ENCODE results near the gene CNTRL.

CNTRL gene

DNA sequence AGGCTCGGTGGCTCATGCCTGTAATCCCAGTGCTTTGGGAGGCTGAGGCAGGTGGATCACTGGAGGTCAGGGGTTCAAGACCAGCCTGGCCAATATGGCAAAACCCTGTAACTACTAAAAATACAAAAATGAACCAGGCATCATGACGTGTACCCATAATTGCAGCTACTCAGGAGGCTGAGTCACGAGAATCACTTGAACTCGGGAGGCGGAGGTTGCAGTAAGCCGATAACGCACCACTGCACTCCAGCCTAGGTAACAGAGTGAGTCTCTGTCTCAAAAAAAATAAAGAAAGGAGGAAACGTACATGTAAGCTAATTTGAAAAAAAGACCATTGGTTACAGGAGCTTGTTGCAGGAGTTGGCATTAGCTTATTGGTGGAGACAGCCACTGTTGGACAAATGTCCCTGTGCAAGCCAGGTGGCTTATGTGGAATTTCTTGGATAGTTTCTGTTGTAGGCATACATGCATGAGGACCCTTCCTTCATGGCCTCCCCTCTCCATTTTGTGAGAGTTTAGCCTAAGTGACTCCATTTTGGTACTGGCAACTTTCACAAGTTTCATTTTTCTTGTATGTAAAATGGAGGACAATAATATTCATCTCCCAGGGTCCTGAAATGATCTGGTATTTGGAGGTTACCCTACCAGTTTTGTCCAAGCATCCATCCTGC is 143.7 kb downstream of the CNTRL start:
- Mint-ChIP-seq H3K27ac (no peak overlapping the region), H3K4me3 (no peak overlapping the region), H3K27me3 (ENCODE audit: low read depth) (no peaks in the 10 kb centered on the region), H3K9me3 (no peaks in the 10 kb centered on the region), H3K4me1 (ENCODE audit: low read depth) (peaks cover 4% of the 10 kb centered on the region), H3K36me3 (ENCODE audit: low read depth) (no peaks in the 10 kb centered on the region)
- no peak for DNase-seq (ENCODE audit: low spot score)

DNA sequence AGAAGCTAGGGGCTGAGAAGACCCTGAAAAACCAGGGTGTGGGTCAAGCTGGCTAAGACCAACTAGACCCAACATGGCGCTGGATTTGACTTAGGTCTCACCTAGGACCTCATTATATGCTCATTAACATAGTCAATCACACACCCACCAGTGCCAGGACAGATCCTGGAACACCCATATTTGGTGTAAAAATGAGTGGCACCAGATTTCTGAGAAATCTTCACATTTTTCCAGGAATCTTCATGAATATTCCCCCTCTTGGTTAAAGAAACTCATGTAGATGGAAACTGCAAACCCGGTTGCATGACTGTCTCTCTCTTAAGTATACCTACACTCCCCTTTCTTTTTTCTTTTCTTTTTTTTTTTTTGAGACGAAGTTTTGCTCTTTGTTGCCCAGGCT is 144.8 kb downstream of the CNTRL start:
- Mint-ChIP-seq H3K36me3 (ENCODE audit: low read depth) (no peaks in the 10 kb centered on the region), H3K27me3 (ENCODE audit: low read depth) (no peaks in the 10 kb centered on the region), H3K4me1 (ENCODE audit: low read depth) (peaks cover 4% of the 10 kb centered on the region), H3K9me3 (no peaks in the 10 kb centered on the region), H3K27ac (no peak overlapping the region), H3K4me3 (no peak overlapping the region)
- DNase-seq (ENCODE audit: low spot score): no peak

DNA sequence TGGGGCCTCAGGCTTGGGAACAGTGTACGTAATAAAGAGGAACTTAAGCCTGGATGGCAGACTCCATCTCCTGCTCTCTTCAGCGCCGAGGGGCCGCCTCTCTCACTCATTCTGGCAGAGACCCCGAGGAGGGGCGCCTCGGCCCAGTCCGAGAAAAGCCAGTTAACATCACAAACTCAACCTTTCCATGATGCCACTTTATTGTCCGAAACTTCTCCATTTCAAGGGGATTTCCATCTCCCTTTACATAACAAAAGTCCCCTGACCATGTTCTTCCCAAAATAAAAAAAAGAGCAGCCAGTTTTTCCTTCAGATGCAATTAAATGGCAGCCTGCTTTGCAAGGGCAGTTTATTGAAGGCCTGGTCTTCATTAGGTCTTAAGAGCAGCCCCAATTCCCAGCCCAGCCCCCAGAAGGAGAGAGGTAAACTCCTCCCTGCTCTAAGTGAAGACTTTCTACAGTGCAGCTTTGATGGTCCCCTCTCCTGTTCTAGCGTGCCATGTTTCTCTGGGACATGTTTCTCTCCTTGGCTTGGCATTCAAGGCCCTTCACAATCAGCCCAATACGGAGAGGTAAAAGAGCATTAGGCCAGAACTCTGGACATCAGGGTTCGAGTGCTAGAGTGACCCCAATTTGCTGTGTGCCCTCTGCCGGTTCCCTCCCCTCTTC is 146.4 kb downstream of the CNTRL start:
- no peak overlapping the region for H3K27ac Mint-ChIP-seq
- H3K4me1 Mint-ChIP-seq (ENCODE audit: low read depth): peaks cover 4% of the 10 kb centered on the region
- H3K36me3 Mint-ChIP-seq (ENCODE audit: low read depth): no peaks in the 10 kb centered on the region

DNA sequence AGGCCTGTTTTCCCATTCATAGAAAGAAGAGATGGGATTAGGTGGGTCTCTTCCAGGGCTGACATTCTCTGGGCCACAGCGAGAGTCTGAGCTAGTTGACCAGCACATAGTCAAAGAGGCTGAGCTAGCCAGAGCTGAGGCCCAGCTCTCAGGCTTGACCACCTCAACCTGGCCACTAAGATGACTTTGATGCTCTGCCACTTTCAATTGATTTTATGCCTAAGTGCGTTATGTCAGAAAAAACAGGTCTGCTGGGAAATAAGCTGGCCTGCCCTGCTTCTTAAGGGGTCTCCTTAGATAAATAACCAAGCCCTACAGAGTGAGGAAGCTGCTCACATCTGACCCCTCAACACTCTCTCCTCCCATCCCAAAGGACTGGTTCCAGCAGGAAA is 146.9 kb downstream of the CNTRL start:
- Mint-ChIP-seq H3K4me3 (no peak overlapping the region), H3K27ac (no peak overlapping the region), H3K4me1 (ENCODE audit: low read depth) (no peaks in the 10 kb centered on the region), H3K9me3 (no peaks in the 10 kb centered on the region), H3K27me3 (ENCODE audit: low read depth) (no peaks in the 10 kb centered on the region), H3K36me3 (ENCODE audit: low read depth) (no peaks in the 10 kb centered on the region)
- DNase-seq (ENCODE audit: low spot score): no peak

More for the DNA sequence above, 146.4 kb downstream of the CNTRL start:
- Mint-ChIP-seq H3K9me3 (no peaks in the 10 kb centered on the region), H3K27me3 (ENCODE audit: low read depth) (no peaks in the 10 kb centered on the region), H3K4me3 (no peak overlapping the region)
- DNase-seq (ENCODE audit: low spot score): no peak

DNA sequence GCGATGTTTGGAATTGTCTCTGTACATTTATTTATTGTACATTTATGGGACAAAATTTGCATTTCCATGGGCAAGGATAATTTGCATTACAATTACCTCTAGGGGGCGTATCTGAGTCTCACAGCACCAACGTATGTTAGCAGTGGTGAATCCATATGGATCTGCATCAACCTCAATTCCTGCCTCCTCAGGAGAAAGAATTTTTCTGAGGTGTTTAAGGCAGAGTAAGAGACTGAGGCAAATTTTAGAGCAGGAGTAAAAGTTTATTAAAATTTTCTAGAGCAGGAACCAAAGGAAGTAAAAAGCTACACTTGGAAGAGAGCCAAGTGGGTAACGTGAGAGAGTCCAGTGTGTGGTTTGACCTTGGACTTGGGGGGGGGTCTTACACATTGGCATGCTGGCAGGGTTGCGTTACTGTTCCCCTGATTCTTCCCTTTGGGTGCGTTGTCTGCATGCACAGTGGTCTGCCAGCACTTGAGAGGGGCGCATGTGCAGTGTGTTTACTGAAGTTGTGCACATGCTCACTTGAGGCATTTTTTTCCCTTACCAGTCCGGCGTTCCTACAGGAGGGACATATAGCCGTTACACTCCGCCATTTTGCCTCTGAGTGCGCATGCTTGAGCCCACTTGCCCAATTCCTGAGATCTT is 147.9 kb downstream of the CNTRL start:
- Mint-ChIP-seq H3K9me3 (no peaks in the 10 kb centered on the region), H3K36me3 (ENCODE audit: low read depth) (no peaks in the 10 kb centered on the region), H3K27me3 (ENCODE audit: low read depth) (no peaks in the 10 kb centered on the region), H3K27ac (no peak overlapping the region), H3K4me3 (no peak overlapping the region), H3K4me1 (ENCODE audit: low read depth) (no peaks in the 10 kb centered on the region)
- DNase-seq (ENCODE audit: low spot score): no peak

DNA sequence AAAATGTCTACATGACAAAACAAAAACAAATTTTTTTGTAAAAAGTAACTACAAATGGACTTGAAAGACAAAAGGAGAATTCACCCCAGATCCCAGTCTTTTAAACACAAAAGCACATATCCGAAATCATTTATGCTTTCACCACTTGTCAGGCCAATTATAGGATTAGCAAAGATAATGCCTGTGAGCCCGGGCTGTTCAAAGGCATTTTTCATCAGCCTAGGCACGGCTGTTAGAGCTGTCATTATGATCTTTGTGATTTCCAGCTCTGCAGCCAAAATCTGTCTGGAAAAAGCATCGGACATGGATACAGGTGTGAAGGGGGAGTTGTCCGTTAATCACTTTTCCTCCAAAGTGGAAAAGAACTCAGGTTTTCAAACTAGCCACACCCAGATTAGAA is 150.5 kb downstream of the CNTRL start:
- Mint-ChIP-seq H3K9me3 (no peaks in the 10 kb centered on the region), H3K36me3 (ENCODE audit: low read depth) (no peaks in the 10 kb centered on the region), H3K27ac (no peak overlapping the region), H3K4me1 (ENCODE audit: low read depth) (no peaks in the 10 kb centered on the region), H3K4me3 (no peak overlapping the region), H3K27me3 (ENCODE audit: low read depth) (no peaks in the 10 kb centered on the region)
- no peak for DNase-seq (ENCODE audit: low spot score)

DNA sequence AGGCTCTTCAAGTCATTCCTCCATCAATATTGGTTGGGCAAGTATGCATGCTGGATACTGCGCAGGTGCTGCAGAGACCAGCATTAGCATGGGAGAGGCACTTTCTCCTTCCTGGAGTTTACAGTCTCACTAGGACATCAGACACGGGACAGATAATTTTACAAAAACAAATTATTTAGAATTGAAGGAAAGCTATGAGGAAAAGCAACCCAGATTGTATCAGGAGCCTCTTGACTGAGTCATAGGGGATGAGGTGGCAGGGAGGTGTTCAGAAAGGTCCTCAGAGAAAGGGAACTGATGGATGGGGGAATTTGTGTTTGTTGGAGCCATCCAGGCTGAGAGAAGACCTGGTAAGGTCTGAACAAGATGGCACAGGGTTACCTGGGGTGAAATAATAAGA is 151.4 kb downstream of the CNTRL start:
- Mint-ChIP-seq H3K27me3 (ENCODE audit: low read depth) (no peaks in the 10 kb centered on the region), H3K36me3 (ENCODE audit: low read depth) (no peaks in the 10 kb centered on the region), H3K4me3 (no peak overlapping the region), H3K27ac (no peak overlapping the region), H3K9me3 (no peaks in the 10 kb centered on the region), H3K4me1 (ENCODE audit: low read depth) (no peaks in the 10 kb centered on the region)
- DNase-seq (ENCODE audit: low spot score): no peak

Data from T-helper 2 cell treated with Interferon-gamma antibody and Interleukin-4, amounts not matched to agents 5 μg/mL and 100 μg/mL, for 36 hours (primary cell).